Stimulated activated CD4-positive, alpha-beta T cell treated with anti-CD3 and anti-CD28 coated beads, TNF-alpha, amount 100 ng/mL, for 1 hour (primary cell): ENCODE measurements around the gene PLA2G4F.

Experiments used
- DNase-seq, 3 donors: peaks; one replicate each; pipeline ENCODE4 v3.0.0-alpha.2; 2020; ENCODE audit warnings: low read depth in 3 of 3, low spot score in 1 of 3

Gene PLA2G4F

DNA sequence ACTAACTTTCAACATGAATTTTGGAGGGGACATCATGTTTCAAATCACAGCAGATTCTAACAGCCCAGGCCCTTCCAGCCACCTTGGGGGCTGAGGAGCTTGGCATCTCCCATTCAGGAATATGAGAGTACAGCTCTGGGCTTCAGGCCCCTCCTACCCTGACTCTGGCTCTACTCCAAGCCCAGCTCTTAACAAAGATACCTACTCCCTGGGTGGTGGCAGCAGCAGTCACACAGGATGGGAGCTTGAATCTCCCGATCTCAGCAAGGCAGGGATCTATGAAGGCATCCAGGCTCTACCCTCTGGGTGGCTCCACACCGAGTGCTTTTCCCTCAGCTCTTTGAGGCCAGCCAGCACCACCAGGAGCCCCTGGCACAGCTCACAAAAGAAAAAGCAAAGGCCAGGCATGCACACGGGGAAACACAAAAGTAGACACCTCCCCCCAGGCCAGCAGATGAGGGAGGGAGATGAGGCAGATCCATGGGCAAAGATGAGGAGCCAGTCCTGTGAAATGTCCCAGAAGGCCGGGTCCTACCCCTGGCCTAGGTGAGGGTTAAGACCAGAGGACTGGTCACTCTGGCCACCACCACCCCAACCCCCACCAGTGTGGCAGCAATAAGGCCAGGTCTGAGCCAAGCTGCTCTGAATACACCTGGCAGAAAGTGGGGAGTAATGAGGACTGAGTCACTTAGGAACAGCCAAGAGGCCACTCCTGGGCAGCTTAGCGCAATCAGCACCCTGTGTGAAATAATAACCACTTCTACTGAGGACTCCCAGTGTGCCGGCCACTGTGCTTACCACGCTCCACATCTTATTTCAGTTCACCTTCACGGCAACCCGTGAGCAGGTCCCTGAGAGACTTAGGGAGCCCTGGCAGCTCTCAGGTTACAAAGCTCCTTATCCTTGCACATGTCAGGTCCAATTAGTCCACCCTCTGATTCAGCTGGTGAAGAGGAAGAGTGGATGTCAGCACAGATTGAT, 24.3 kb downstream of the PLA2G4F start:
- no peak for DNase-seq

DNA sequence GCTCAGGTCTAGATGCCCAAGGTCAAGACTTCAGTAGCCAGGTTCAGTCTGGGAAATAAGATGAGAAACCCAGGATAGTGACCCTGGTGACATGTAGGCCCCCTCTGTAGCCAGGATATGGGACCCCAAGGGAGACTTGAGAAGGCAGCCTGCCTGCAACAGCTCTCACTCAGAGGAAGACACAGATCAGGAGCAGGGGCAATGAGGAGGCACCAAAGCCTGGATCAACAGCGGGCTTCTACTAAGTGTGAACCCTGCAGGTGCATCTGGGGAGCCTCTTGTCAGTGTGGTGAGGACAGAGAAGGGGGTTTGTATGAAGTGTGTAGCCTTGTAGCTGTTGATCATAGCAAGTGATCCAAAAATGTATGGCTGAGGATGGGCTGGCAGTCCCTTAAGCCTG, 25.4 kb downstream of the PLA2G4F start:
- DNase-seq, result no peak

- DNase-seq, result no peak
Measured at GRCh38 chr15:42130246-42130986, 26.0 kb downstream of the PLA2G4F start.

GRCh38 chr15:42129364-42129763, 27.1 kb downstream of the PLA2G4F start:
- no peak for DNase-seq

DNA sequence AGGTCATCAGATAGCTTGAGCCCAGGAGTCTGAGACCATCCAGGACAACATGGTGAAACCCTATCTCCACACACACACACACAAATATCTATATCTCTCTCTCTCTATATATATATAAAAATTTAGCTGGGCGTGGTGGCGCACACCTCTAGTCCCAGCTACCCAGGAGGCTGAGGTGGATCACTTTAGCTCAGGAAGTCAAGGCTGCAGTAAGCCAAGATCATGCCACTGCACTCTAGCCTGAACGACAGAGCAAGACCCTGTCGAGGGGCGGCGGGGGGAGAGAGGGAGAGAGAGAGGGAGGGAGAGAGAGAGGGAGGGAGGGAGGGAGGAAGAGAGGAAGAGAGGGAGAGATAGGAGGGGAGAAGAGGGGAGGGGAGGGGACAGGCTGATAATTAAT, 28.0 kb downstream of the PLA2G4F start:
- no peak for DNase-seq

DNA sequence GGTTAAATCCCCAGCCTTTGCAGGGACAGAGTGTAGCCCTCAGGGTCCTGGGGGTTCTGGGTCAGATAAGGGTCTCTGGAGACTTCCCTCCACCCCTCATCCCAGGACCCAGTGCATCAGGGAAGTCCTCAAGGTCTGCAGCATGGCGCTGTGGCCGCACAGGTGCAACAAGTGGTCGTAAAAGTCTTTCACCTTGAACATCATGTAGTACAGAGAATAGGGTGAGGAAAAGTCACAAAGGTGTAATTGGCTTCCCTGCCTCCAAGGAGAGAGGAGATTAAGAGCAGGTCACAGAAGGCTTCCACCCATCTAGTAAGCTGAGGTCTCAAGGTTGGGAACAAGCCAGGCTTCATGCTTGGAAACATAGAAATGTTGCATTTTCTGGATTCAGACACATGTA, 32.9 kb downstream of the PLA2G4F start:
- DNase-seq, result no peak

- no peak for DNase-seq
Measured at GRCh38 chr15:42121682-42122081, 34.8 kb downstream of the PLA2G4F start.

- no peak for DNase-seq
Measured at GRCh38 chr15:42121021-42121420, 35.4 kb downstream of the PLA2G4F start.

DNA sequence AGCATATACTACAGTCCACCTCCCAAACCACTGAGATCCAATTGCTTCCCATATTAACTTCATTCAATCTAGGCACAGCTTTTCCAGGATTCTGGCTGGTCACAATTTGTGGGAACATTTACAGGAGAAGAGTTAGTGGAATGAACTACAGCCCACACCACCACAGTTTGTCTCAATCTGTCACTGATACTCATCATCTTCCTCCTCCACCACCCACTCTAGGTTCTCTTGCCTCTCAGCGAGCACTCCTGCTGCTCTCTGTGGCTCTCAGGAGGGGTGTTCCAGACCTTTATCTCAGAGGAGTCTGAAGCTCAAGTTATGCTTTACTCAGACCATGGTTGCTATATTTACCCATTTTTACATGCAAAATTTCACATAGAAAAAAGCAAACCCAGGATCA, 36.2 kb downstream of the PLA2G4F start:
- no peak for DNase-seq

GRCh38 chr15:42119446-42119760, 37.0 kb downstream of the PLA2G4F start:
- no peak for DNase-seq

DNA sequence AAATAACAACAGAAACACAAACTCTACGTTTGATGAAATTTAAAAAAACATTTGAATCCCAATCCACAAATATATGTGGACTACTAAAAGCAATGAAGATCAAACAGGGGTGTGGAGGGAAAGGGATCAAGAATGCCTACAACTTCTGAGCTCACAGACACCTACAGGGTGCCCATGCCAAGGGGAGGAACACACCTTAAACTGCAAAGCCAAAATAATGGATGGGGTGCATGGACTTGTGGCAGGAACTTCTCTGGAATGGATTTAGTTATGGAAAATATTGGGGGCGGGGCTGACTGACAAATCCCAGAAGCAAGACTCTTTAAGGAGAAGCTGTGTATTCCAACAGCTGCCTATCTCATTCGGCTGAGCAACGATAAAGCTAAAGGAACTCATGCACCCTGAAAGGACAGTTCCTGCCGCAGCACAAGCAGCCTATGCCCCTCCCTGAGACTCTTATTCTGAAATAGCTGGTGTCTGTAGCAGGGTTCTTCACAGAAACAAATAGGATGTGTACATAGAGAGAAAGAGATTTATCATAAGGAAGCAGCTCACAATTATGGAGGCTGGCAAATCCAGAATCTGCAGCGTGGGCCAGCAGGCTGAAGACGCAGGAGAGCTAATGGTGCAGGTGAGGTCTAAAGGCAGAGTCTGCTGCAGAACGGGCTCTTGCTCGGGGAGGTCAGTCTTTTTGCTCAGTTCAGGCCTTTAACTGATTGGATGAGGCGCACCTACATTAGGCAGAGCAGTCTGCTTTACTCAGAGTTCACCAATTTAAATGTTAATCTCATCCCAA, 37.6 kb downstream of the PLA2G4F start:
- DNase-seq, result no peak

DNA sequence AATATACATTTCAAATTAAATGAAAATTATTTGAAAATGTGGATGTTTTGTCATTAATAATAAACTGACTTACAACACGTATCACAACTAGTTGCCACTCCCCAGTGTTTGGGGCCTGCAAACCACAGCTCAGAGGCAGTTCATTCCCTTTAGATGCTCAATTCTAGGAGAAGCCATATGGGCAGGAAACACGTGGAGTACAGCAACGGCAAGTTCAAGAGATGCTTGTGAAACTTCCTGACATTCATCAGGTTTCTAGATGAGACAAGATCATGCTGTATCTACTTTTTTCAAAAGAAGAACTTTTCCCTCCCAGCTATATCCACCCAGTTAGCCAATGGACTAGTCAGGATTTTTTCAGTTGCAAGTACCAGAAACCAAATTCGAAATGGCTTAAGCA, 44.5 kb downstream of the PLA2G4F start:
- DNase-seq, result no peak

GRCh38 chr15:42110367-42110766, 46.1 kb downstream of the PLA2G4F start:
- no peak for DNase-seq

DNA sequence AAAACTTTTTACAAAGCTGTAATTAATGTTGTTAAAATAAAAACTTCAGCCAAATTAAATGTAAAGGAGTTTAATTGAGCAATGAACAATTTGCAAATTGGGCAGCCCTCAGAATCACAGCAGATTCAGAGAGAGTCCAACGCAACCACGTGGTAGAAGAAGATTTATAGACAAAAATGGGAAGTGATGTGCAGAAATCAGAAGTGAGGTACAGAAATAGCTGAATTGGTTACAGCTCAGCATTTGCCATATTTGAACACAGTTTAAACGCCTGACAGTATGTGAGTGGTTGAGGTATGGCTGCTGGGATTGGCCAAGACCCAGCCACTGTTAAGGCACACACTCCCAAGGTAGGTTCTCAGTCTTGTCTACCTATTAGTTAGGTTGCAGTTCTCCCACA, 47.6 kb downstream of the PLA2G4F start:
- no peak for DNase-seq

GRCh38 chr15:42108189-42108588, 48.2 kb downstream of the PLA2G4F start:
- DNase-seq, result no peak

DNA sequence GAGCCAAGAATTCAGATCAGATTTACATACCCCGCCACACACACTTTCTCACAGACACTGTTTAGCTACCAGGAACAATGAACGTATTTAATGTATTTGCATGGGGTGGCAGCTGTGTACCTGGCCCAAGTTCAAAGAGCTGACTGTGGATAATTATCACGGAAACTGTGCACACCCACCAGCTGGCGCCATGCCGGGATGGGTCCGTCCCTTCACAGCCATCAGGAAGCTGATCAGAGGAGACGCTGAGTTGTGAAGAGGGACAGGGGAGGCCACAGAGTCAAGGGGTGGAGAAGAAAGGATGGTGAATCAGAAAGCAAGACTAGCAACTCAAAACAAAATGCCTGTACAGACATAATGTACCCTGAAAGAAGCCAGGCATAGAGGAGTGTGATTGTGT, 49.0 kb downstream of the PLA2G4F start:
- DNase-seq, result no peak

- DNase-seq, result no peak
Measured at GRCh38 chr15:42106288-42106687, 50.1 kb downstream of the PLA2G4F start.

DNA sequence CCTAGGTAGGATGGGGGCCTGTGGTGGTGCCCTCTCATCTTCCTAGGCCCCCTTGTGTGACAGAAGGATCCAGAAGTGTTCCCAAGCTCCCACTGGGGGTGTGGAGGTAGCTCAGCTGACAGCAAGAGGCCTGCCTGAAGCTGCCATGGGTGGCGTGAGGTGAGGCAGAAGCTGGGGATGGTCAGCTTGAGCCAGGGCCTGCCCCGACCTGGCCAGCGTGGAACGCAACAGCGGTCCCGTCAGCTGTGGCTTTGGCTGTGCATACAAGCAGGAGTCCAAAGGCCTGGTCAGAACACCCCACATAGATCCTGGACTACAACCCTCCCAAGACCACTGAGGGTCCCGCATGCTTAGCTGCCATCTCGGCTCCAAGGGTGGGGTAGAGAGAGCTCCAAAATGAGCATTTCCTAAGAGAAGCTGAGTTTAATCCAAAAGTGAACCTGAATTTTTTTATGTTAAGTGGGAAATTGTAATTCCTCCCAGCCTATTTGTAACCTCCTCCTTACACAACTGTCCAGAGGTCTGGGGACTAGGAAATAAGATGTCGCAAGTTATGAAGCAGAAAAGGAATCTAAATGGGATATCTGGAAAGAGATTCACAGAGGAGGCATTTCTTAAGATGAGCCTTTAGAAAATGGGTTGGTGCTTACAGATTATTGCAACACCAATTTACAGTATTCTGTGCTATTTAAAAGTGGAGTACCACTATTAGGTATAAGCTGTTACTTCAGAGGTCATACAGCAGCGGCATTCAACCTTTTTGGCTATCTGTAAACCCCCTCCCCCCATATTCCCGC, 52.1 kb downstream of the PLA2G4F start:
- DNase-seq, result no peak

- no peak for DNase-seq
Measured at GRCh38 chr15:42102646-42103235, 53.7 kb downstream of the PLA2G4F start.

GRCh38 chr15:42101861-42102260, 54.6 kb downstream of the PLA2G4F start:
- DNase-seq, result no peak
